PC-9 (cell line): ENCODE measurements around the gene PKHD1.

Experiments used
- CTCF ChIP-seq: fragments of 200-600 bp; sonication (generic); conservative IDR thresholded peaks from 2 replicates; pipeline ENCODE4 v1.6.1; 2017; ENCODE audit warnings: mixed run types, antibody characterized with exemption, mild to moderate bottlenecking, moderate library complexity
- EZH2 ChIP-seq: fragments of 200-600 bp; sonication (generic); IDR thresholded peaks from 2 replicates; pipeline ENCODE4 v1.8.0; 2017; ENCODE audit warnings: antibody characterized with exemption, low read depth

GRCh38 chr6:51805517-51805916 is 281.9 kb downstream of the PKHD1 start:
- TF ChIP-seq CTCF (no peak), EZH2 (no peak)
